K562 (cell line): ENCODE measurements around the gene CD3D. TPM values are rescaled to one million over a fixed set of nuclear protein-coding genes. Genes with fewer than 3 reads are reported as not detected.

Experiments used
- DDX20 ChIP-seq: fragments of 450-650 bp; IDR thresholded peaks from 2 replicates; pipeline ENCODE4 v1.6.1; 2016; ENCODE audit warnings: missing genetic modification characterization, low read depth, mild to moderate bottlenecking, missing compliant biosample characterization, moderate library complexity
- RBFOX2 ChIP-seq: fragments of 200-400 bp; formaldehyde crosslinking; IDR thresholded peaks from 2 replicates; pipeline ENCODE4 v1.6.1; 2017; ENCODE audit warnings: low read depth, mild to moderate bottlenecking, low read length, moderate library complexity
- SIN3B ChIP-seq: fragments of 450-650 bp; IDR thresholded peaks from 2 replicates; pipeline ENCODE4 v1.6.1; 2017; ENCODE audit warnings: low read depth, mild to moderate bottlenecking, moderate library complexity
- WHSC1 ChIP-seq: IDR thresholded peaks from one replicate; pipeline ENCODE4 v1.6.1; 2012; ENCODE audit warnings: low read length, control low read depth, inconsistent platforms
- ZC3H4 ChIP-seq: sonication (generic); formaldehyde crosslinking; IDR thresholded peaks from 2 replicates; pipeline ENCODE4 v1.9.0; 2021; ENCODE audit warnings: missing genetic modification reagents, borderline replicate concordance
- polyA plus RNA-seq, 8 experiments: library from polyadenylated mRNA; depleted of rRNA in 4 of 8; stranded (reverse) in 5 of 8; unstranded in 3 of 8; fragments of >200 nt; fragmentation: Nextera tagmentation in 2 of 8; fragmentation: Illumina TruSeq in 1 of 8; extraction: Ambion mirVana in 2 of 8; extraction: Trizol in 1 of 8; gene quantifications; 2 replicates each; pipeline versions ENCODE4 v1.2.1 to v1.2.3, GENCODE V29; 2011 to 2014; ENCODE audit warnings: inconsistent platforms in 1 of 8, missing spikeins in 1 of 8
- total RNA-seq, 7 experiments: library from RNA; depleted of rRNA in 6 of 7; stranded (reverse); fragments of >200 nt in 6 of 7; fragmentation: Illumina TruSeq in 2 of 7; extraction: Trizol in 2 of 7; gene quantifications; 2 replicates each; pipeline versions ENCODE4 v1.2.1 to v1.2.3, GENCODE V29; 2011 to 2021; ENCODE audit warnings: low replicate concordance in 1 of 7
- TF ChIP-seq, protein P1 (sequence below): fragments of 250-450 bp; sonication (Bioruptor Pico); IDR thresholded peaks from 2 replicates; pipeline ENCODE4 v1.4.0; 2020

Gene CD3D
- total and polyA plus RNA-seq, 9 of the 15 experiments (the other 6 are each of a cell fraction or from before 2014, with no cell fraction given), result 36.2 to 238 (median 67.1) TPM

DNA sequence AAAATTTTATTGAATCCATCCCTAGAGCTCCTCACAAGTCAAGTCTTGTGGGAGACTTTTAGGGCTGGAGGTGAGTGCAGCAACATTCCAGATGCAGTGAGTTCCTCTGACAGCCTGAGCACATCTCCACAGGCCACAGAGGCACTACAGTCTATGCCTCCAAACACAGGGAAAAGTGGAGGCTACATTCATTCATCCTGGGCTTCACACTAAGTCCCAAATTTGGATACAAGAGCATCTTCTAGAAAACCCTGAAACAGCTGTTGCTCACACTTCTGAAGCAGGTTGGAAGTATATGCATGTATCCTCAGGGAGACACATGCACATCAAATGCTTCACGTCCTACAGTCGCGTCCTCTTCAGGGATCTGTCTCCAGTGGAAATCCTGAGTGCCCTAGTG, 1.2 kb downstream of the CD3D start (continued):
- TF ChIP-seq, protein P1, sequence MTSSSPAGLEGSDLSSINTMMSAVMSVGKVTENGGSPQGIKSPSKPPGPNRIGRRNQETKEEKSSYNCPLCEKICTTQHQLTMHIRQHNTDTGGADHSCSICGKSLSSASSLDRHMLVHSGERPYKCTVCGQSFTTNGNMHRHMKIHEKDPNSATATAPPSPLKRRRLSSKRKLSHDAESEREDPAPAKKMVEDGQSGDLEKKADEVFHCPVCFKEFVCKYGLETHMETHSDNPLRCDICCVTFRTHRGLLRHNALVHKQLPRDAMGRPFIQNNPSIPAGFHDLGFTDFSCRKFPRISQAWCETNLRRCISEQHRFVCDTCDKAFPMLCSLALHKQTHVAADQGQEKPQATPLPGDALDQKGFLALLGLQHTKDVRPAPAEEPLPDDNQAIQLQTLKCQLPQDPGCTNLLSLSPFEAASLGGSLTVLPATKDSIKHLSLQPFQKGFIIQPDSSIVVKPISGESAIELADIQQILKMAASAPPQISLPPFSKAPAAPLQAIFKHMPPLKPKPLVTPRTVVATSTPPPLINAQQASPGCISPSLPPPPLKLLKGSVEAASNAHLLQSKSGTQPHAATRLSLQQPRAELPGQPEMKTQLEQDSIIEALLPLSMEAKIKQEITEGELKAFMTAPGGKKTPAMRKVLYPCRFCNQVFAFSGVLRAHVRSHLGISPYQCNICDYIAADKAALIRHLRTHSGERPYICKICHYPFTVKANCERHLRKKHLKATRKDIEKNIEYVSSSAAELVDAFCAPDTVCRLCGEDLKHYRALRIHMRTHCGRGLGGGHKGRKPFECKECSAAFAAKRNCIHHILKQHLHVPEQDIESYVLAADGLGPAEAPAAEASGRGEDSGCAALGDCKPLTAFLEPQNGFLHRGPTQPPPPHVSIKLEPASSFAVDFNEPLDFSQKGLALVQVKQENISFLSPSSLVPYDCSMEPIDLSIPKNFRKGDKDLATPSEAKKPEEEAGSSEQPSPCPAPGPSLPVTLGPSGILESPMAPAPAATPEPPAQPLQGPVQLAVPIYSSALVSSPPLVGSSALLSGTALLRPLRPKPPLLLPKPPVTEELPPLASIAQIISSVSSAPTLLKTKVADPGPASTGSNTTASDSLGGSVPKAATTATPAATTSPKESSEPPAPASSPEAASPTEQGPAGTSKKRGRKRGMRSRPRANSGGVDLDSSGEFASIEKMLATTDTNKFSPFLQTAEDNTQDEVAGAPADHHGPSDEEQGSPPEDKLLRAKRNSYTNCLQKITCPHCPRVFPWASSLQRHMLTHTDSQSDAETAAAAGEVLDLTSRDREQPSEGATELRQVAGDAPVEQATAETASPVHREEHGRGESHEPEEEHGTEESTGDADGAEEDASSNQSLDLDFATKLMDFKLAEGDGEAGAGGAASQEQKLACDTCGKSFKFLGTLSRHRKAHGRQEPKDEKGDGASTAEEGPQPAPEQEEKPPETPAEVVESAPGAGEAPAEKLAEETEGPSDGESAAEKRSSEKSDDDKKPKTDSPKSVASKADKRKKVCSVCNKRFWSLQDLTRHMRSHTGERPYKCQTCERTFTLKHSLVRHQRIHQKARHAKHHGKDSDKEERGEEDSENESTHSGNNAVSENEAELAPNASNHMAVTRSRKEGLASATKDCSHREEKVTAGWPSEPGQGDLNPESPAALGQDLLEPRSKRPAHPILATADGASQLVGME, result no peak
- TF ChIP-seq DDX20 (no peak), ZC3H4 (CRISPR knock-in tag) (no peak), WHSC1 (no peak), SIN3B (no peak), RBFOX2 (no peak)
- TF ChIP-seq, all 486 proteins: peak for 0
